Right lobe of liver (tissue), 4 donors: ENCODE measurements around the gene SLC22A1.

Experiments used
- POLR2A ChIP-seq: fragments of 450-650 bp; IDR thresholded peaks from one replicate; pipeline ENCODE4 v1.6.1; 2017; ENCODE audit warnings: antibody characterized with exemption, mild to moderate bottlenecking
- TF ChIP-seq, protein P1 (sequence below), 4 donors: fragments of 200-600 bp in 3 of 4; fragments of 450-650 bp in 1 of 4; IDR thresholded peaks; one replicate each; pipeline versions ENCODE4 v1.5.1 to v1.8.0; 2016 to 2022; ENCODE audit warnings: antibody characterized with exemption in 4 of 4, mild to moderate bottlenecking in 2 of 4
- donor health status: DM: no; HTN: no; CAD: no.
- donor health status: DM: no; HTN: no; CAD: no.
- donor health status: DM: no; HTN: yes; CAD: no.

DNA sequence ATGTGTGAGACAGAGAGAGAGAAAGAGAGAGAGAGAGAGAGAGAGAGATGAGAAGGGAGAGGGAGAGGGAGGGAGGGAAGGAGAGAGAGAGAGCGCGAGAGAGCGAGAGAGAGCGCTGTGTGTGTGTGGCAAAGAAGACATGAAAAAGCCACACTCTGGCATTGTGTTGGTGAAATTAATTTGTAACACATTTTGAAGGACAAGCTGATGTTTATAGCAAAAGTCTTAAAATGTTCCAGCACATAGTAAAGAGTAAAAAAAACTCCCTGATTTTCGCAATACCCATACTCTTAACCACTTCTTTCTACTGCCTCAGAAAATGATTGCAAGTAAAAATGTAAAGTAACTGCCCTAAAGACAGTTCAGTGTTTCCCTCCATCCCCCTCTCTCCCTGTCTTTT, 56.7 kb downstream of the SLC22A1 start:
- TF ChIP-seq, protein P1, sequence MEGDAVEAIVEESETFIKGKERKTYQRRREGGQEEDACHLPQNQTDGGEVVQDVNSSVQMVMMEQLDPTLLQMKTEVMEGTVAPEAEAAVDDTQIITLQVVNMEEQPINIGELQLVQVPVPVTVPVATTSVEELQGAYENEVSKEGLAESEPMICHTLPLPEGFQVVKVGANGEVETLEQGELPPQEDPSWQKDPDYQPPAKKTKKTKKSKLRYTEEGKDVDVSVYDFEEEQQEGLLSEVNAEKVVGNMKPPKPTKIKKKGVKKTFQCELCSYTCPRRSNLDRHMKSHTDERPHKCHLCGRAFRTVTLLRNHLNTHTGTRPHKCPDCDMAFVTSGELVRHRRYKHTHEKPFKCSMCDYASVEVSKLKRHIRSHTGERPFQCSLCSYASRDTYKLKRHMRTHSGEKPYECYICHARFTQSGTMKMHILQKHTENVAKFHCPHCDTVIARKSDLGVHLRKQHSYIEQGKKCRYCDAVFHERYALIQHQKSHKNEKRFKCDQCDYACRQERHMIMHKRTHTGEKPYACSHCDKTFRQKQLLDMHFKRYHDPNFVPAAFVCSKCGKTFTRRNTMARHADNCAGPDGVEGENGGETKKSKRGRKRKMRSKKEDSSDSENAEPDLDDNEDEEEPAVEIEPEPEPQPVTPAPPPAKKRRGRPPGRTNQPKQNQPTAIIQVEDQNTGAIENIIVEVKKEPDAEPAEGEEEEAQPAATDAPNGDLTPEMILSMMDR (IDR thresholded peaks at IDR 0.05): no peak
- no peak for TF ChIP-seq POLR2A
